ENCODE measurements around the gene APLNR.

The APLNR gene

DNA sequence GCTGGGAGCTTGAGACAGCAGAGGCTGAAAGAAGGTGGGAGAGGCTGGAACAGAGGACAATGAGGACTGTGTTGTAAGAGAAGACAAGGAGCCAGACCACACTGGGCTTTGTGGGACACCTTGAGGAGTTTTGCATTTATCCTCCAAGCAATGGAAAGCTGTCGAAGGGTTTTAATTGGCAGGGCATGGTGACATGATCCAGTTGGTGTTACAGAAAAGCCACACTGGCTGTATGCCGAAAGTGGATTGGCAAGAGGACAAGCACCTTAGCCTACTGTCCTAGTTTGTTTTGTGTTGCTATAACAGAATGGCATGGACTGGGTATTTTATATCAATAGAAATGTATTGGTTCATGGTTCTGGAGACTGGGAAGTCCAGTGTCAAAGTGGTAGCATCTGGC lies 14.0 kb upstream of the APLNR start:
- TF ChIP-seq RAD21 (IDR thresholded peaks at IDR 0.05; ENCODE audit: low read depth) (no peak), FOXM1 (IDR thresholded peaks at IDR 0.05; ENCODE audit: borderline replicate concordance, low read depth) (no peak), MAX (IDR thresholded peaks at IDR 0.05) (no peak), TCF12 (IDR thresholded peaks at IDR 0.05; ENCODE audit: low read depth) (no peak), EP300 (IDR thresholded peaks at IDR 0.05; ENCODE audit: borderline replicate concordance) (no peak), TEAD4 (IDR thresholded peaks at IDR 0.05) (no peak)

DNA sequence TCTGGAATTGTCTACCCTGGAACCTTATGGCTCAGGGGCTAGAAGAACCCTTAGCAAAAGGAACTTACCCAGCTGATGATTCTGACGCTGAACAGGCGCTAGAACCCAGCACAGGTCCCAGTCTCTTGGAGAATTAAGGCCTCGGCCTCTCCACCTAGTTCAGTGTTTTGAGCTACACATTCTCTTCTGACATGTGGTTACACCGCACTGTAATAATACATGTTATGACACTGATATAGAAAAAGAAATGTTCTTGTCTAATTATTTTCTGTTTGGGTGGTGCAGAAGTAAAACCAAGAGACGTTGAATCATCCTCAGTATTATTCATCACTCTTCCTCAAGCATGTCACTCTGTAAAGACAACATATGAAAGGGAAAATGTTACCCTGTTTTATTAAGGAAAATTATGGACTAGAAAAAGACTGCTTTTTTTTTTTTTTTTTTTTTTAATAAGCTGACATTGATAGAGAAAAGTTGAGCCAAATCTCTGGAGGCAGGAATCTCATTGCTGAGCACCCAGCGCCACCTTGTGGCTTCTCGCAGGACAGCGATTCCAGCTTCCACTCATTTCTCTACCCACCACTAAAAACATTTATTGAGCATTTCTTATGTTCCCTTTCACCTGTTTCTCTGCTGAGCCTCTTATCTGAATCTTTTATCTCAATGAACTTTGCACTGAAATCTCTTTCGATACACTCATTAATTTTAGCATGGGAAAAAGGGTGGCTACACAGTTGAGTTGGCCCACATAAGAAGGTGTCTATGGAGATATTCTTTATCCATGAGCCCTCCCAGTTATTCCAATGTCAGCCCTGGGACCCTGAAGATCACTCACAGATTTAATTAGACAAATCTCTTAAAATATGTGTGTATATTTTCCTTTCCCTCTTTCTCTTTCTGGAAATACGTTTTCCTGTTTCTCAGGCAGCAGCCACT lies 12.6 kb upstream of the APLNR start:
- TF ChIP-seq RAD21 (IDR thresholded peaks at IDR 0.05; ENCODE audit: low read depth) (peak; percentile 89), TCF12 (IDR thresholded peaks at IDR 0.05; ENCODE audit: low read depth) (no peak), CEBPB (IDR thresholded peaks at IDR 0.05) (no peak), EGR1 (IDR thresholded peaks at IDR 0.05) (no peak)

GRCh38 chr11:57248780-57249383 lies 11.8 kb upstream of the APLNR start:
- TF ChIP-seq FOXM1 (IDR thresholded peaks at IDR 0.05; ENCODE audit: borderline replicate concordance, low read depth), result no peak
- peak; percentile 67 for TF ChIP-seq RAD21 (IDR thresholded peaks at IDR 0.05; ENCODE audit: low read depth)

DNA sequence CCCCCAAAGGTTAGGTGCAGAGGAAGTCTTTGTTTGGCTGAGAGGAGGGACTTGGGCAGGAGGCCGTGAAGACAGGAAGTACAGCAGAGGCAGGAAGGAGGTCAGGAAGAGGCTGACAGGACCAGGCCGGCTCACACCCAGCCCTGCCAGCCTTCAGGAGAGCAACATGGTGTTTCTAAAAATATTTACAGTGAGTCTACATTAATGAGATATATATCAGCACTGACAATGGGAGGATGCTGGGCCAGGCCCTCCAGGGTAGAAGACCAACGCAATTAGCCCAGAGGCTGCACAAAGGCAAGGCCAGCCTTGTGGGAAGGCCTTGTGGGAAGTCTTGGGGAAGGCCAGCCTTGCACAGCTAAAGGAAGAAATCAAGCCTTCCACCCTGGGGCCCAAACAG lies 7.9 kb upstream of the APLNR start:
- TF ChIP-seq CREB1 (IDR thresholded peaks at IDR 0.05; ENCODE audit: low read depth) (no peak), EP300 (IDR thresholded peaks at IDR 0.05; ENCODE audit: borderline replicate concordance) (no peak), TEAD4 (IDR thresholded peaks at IDR 0.05) (no peak)

- no peak for TF ChIP-seq NFIC (IDR thresholded peaks at IDR 0.05)
- TF ChIP-seq FOXM1 (IDR thresholded peaks at IDR 0.05; ENCODE audit: borderline replicate concordance, low read depth), result no peak
- TF ChIP-seq TCF12 (IDR thresholded peaks at IDR 0.05; ENCODE audit: low read depth), result no peak
- TF ChIP-seq CREB1 (IDR thresholded peaks at IDR 0.05; ENCODE audit: low read depth), result no peak
- no peak for TF ChIP-seq USF1 (IDR thresholded peaks at IDR 0.05)
- TF ChIP-seq YY1 (IDR thresholded peaks at IDR 0.05; ENCODE audit: low read depth), result no peak
- no peak for TF ChIP-seq EP300 (IDR thresholded peaks at IDR 0.05; ENCODE audit: borderline replicate concordance)
- TF ChIP-seq RAD21 (IDR thresholded peaks at IDR 0.05; ENCODE audit: low read depth), result no peak
- TF ChIP-seq MAX (IDR thresholded peaks at IDR 0.05), result no peak
- no peak for TF ChIP-seq TEAD4 (IDR thresholded peaks at IDR 0.05)
- TF ChIP-seq, protein P1, sequence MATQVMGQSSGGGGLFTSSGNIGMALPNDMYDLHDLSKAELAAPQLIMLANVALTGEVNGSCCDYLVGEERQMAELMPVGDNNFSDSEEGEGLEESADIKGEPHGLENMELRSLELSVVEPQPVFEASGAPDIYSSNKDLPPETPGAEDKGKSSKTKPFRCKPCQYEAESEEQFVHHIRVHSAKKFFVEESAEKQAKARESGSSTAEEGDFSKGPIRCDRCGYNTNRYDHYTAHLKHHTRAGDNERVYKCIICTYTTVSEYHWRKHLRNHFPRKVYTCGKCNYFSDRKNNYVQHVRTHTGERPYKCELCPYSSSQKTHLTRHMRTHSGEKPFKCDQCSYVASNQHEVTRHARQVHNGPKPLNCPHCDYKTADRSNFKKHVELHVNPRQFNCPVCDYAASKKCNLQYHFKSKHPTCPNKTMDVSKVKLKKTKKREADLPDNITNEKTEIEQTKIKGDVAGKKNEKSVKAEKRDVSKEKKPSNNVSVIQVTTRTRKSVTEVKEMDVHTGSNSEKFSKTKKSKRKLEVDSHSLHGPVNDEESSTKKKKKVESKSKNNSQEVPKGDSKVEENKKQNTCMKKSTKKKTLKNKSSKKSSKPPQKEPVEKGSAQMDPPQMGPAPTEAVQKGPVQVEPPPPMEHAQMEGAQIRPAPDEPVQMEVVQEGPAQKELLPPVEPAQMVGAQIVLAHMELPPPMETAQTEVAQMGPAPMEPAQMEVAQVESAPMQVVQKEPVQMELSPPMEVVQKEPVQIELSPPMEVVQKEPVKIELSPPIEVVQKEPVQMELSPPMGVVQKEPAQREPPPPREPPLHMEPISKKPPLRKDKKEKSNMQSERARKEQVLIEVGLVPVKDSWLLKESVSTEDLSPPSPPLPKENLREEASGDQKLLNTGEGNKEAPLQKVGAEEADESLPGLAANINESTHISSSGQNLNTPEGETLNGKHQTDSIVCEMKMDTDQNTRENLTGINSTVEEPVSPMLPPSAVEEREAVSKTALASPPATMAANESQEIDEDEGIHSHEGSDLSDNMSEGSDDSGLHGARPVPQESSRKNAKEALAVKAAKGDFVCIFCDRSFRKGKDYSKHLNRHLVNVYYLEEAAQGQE (IDR thresholded peaks at IDR 0.05; ENCODE audit: low read depth), result no peak
- no peak for TF ChIP-seq CEBPB (IDR thresholded peaks at IDR 0.05)
- TF ChIP-seq TAF1 (IDR thresholded peaks at IDR 0.05; ENCODE audit: low read depth), result no peak
- TF ChIP-seq ZBTB7A (IDR thresholded peaks at IDR 0.05; ENCODE audit: low read depth), result no peak
- TF ChIP-seq EGR1 (IDR thresholded peaks at IDR 0.05), result no peak
Measured at GRCh38 chr11:57241353-57241972, 4.4 kb upstream of the APLNR start.

GRCh38 chr11:57240757-57241156 lies 3.7 kb upstream of the APLNR start:
- TF ChIP-seq MAX (IDR thresholded peaks at IDR 0.05) (no peak), TAF1 (IDR thresholded peaks at IDR 0.05; ENCODE audit: low read depth) (no peak), EP300 (IDR thresholded peaks at IDR 0.05; ENCODE audit: borderline replicate concordance) (no peak), FOXM1 (IDR thresholded peaks at IDR 0.05; ENCODE audit: borderline replicate concordance, low read depth) (no peak), TEAD4 (IDR thresholded peaks at IDR 0.05) (no peak), NFIC (IDR thresholded peaks at IDR 0.05) (no peak), TCF12 (IDR thresholded peaks at IDR 0.05; ENCODE audit: low read depth) (no peak), ZBTB7A (IDR thresholded peaks at IDR 0.05; ENCODE audit: low read depth) (no peak), CEBPB (IDR thresholded peaks at IDR 0.05) (no peak), RAD21 (IDR thresholded peaks at IDR 0.05; ENCODE audit: low read depth) (no peak), EGR1 (IDR thresholded peaks at IDR 0.05) (no peak), CREB1 (IDR thresholded peaks at IDR 0.05; ENCODE audit: low read depth) (no peak), YY1 (IDR thresholded peaks at IDR 0.05; ENCODE audit: low read depth) (no peak), USF1 (IDR thresholded peaks at IDR 0.05) (no peak)
- TF ChIP-seq, protein P1 (IDR thresholded peaks at IDR 0.05; ENCODE audit: low read depth), result no peak

Measured in Ishikawa (cell line).